GM23338 (cell line): ENCODE results near the gene RARG. TPM values are rescaled to one million over a fixed set of nuclear protein-coding genes. Genes with fewer than 3 reads are reported as not detected.

Experiments
- ATAC-seq: fragments of 200-7000 bp; cut with Tn5 transposase; 3 replicates; pipeline ENCODE4 v1.9.1; 2020
- DNase-seq: peaks from one replicate; pipeline ENCODE4 v3.0.0-alpha.2; 2015; ENCODE audit warnings: low spot score
- H2AFZ ChIP-seq: fragments of 200-600 bp; sonication (generic); 2 replicates; pipeline ENCODE4 v1.8.0; 2016; ENCODE audit warnings: antibody characterized with exemption, mild to moderate bottlenecking, moderate library complexity
- H3F3A ChIP-seq: fragments of 200-600 bp; sonication (generic); replicated peaks from 2 replicates; pipeline ENCODE4 v1.8.0; 2017; ENCODE audit warnings: antibody characterized with exemption, mixed run types, low read depth
- H3K27ac ChIP-seq: fragments of 200-600 bp; sonication (generic); 2 replicates; pipeline ENCODE4 v1.6.1; 2016; ENCODE audit warnings: low read depth
- H3K27me3 ChIP-seq: fragments of 200-600 bp; sonication (generic); 2 replicates; pipeline ENCODE4 v1.8.0; 2016; ENCODE audit warnings: mild to moderate bottlenecking, mixed run types, moderate library complexity; ENCODE audit not compliant: insufficient read depth
- H3K36me3 ChIP-seq: fragments of 200-600 bp; sonication (generic); 2 replicates; pipeline ENCODE4 v1.8.0; 2016; ENCODE audit warnings: mild to moderate bottlenecking; ENCODE audit not compliant: insufficient read depth
- H3K4me1 ChIP-seq: fragments of 200-600 bp; sonication (generic); 2 replicates; pipeline ENCODE4 v1.8.0; 2016; ENCODE audit warnings: mild to moderate bottlenecking, moderate library complexity; ENCODE audit not compliant: insufficient read depth
- H3K4me2 ChIP-seq: fragments of 200-600 bp; sonication (generic); 2 replicates; pipeline ENCODE4 v1.7.1; 2017; ENCODE audit warnings: mixed run types
- H3K4me3 ChIP-seq: fragments of 200-600 bp; sonication (generic); 2 replicates; pipeline ENCODE4 v1.6.1; 2016; ENCODE audit warnings: mixed run types
- H3K79me2 ChIP-seq: fragments of 200-600 bp; sonication (generic); replicated peaks from 2 replicates; pipeline ENCODE4 v1.8.0; 2017; ENCODE audit warnings: mild to moderate bottlenecking; ENCODE audit not compliant: insufficient read depth
- H3K9me2 ChIP-seq: fragments of 200-600 bp; sonication (generic); 2 replicates; pipeline ENCODE4 v1.8.0; 2017; ENCODE audit not compliant: insufficient read depth
- H4K20me1 ChIP-seq: fragments of 200-600 bp; sonication (generic); replicated peaks from 2 replicates; pipeline ENCODE4 v1.8.0; 2017; ENCODE audit warnings: mild to moderate bottlenecking; ENCODE audit not compliant: insufficient read depth
- H3K27ac Mint-ChIP-seq: 2 replicates; pipeline ENCODE4 v1.8.0; 2020; ENCODE audit warnings: inconsistent platforms, mild to moderate bottlenecking, moderate library complexity, mixed read lengths
- H3K27me3 Mint-ChIP-seq: 3 replicates; pipeline ENCODE4 v1.8.0; 2022; ENCODE audit warnings: low read depth, mild to moderate bottlenecking, moderate library complexity, mixed read lengths, inconsistent platforms; ENCODE audit not compliant: insufficient read depth, poor library complexity
- H3K36me3 Mint-ChIP-seq: 3 replicates; pipeline ENCODE4 v1.8.0; 2021; ENCODE audit warnings: low read depth, mild to moderate bottlenecking, inconsistent platforms, moderate library complexity, mixed read lengths
- H3K4me1 Mint-ChIP-seq: 3 replicates; pipeline ENCODE4 v1.8.0; 2020; ENCODE audit warnings: mild to moderate bottlenecking, inconsistent platforms, mixed read lengths
- H3K4me3 Mint-ChIP-seq: 3 replicates; pipeline ENCODE4 v1.8.0; 2021; ENCODE audit warnings: moderate library complexity, mild to moderate bottlenecking, inconsistent platforms, mixed read lengths
- H3K9me3 Mint-ChIP-seq: 3 replicates; pipeline ENCODE4 v1.8.0; 2020; ENCODE audit warnings: moderate library complexity, mild to moderate bottlenecking, inconsistent platforms, mixed read lengths
- CREB1 ChIP-seq: fragments of 250-450 bp; sonication (Bioruptor Pico); IDR thresholded peaks from 2 replicates; pipeline ENCODE4 v1.5.0; 2020; ENCODE audit warnings: low read depth, mild to moderate bottlenecking, moderate library complexity
- CTCF ChIP-seq, 2 experiments: fragments of 200-600 bp in 1 of 2; sonication (generic) in 1 of 2; conservative IDR thresholded peaks; 2 replicates each; pipeline versions ENCODE4 v1.5.1 to v1.6.1; 2016 to 2017; ENCODE audit warnings: antibody characterized with exemption in 2 of 2, low read depth in 2 of 2, mild to moderate bottlenecking in 2 of 2, moderate library complexity in 1 of 2
- ETS1 ChIP-seq: IDR thresholded peaks from 2 replicates; pipeline ENCODE4 v1.6.1; 2016; ENCODE audit warnings: antibody characterized with exemption
- EZH2 ChIP-seq: fragments of 200-600 bp; sonication (generic); IDR thresholded peaks from one replicate; pipeline ENCODE4 v1.8.0; 2017; ENCODE audit warnings: antibody characterized with exemption, mild to moderate bottlenecking, low read depth; ENCODE audit not compliant: unreplicated experiment
- EZH2phosphoT487 ChIP-seq: fragments of 200-600 bp; sonication (generic); IDR thresholded peaks from one replicate; pipeline ENCODE4 v1.8.1; 2018; ENCODE audit warnings: antibody characterized with exemption; ENCODE audit not compliant: unreplicated experiment
- JUNB ChIP-seq: IDR thresholded peaks from one replicate; pipeline ENCODE4 v1.6.1; 2016; ENCODE audit warnings: antibody characterized with exemption; ENCODE audit not compliant: unreplicated experiment
- NANOG ChIP-seq: IDR thresholded peaks from 2 replicates; pipeline ENCODE4 v1.6.1; 2016; ENCODE audit warnings: antibody characterized with exemption, borderline replicate concordance
- POLR2AphosphoS5 ChIP-seq: IDR thresholded peaks from 2 replicates; pipeline ENCODE4 v1.6.1; 2016; ENCODE audit warnings: antibody characterized with exemption, low read depth
- REST ChIP-seq: IDR thresholded peaks from one replicate; pipeline ENCODE4 v1.6.1; 2018; ENCODE audit warnings: antibody characterized with exemption; ENCODE audit not compliant: unreplicated experiment
- STAT1 ChIP-seq: IDR thresholded peaks from one replicate; pipeline ENCODE4 v1.6.1; 2016; ENCODE audit warnings: antibody characterized with exemption; ENCODE audit not compliant: unreplicated experiment
- ZNF114 ChIP-seq: fragments of 250-450 bp; sonication (Bioruptor Pico); IDR thresholded peaks from 2 replicates; pipeline ENCODE4 v1.5.0; 2020; ENCODE audit warnings: mild to moderate bottlenecking, moderate library complexity
- ZNF331 ChIP-seq: fragments of 250-450 bp; sonication (Bioruptor Pico); IDR thresholded peaks from 2 replicates; pipeline ENCODE4 v1.5.0; 2020; ENCODE audit warnings: low read depth, mild to moderate bottlenecking, moderate library complexity
- ZNF462 ChIP-seq: fragments of 250-450 bp; sonication (Bioruptor Pico); IDR thresholded peaks from 2 replicates; pipeline ENCODE4 v1.5.0; 2020; ENCODE audit warnings: mild to moderate bottlenecking, moderate library complexity
- polyA plus RNA-seq: library from polyadenylated mRNA; unstranded; fragments of >200 nt; fragmentation: Nextera tagmentation; extraction: Ambion mirVana; gene quantifications from 2 replicates; pipeline ENCODE4 v1.2.1, GENCODE V29; 2016
- total RNA-seq: library from RNA; depleted of rRNA; stranded (reverse); fragments of >200 nt; shearing (Covaris generic); gene quantifications from 2 replicates; pipeline ENCODE4 v1.2.3, GENCODE V29; 2014

RARG gene
- total and polyA plus RNA-seq, 2 experiments from 2014 or later, result 18.5 to 50.2 TPM

GRCh38 chr12:53204351-53204750, 27.7 kb downstream of the RARG start:
- Histone ChIP-seq H4K20me1 (no peaks in the 10 kb centered on the region; the same call in 1 of the 2 replicates), H3K4me1 (no peaks in the 10 kb centered on the region; the same call in 1 of the 2 replicates), H3F3A (peaks cover 7% of the 10 kb centered on the region; the same call in 1 of the 2 replicates), H3K9me2 (no peaks in the 10 kb centered on the region), H3K79me2 (no peaks in the 10 kb centered on the region), H3K4me3 (no peak overlapping the region), H3K36me3 (no peaks in the 10 kb centered on the region), H3K27ac (no peak overlapping the region), H3K27me3 (peaks cover 23% of the 10 kb centered on the region; the same call in 1 of the 2 replicates), H2AFZ (no peak overlapping the region), H3K4me2 (no peak overlapping the region)
- Mint-ChIP-seq H3K36me3 (peaks cover 4% of the 10 kb centered on the region; the same call in 1 of the 3 replicates), H3K4me3 (no peak overlapping the region), H3K9me3 (no peaks in the 10 kb centered on the region; the same call in 2 of the 3 replicates), H3K4me1 (peaks cover 21% of the 10 kb centered on the region), H3K27ac (no peak overlapping the region), H3K27me3 (peaks cover 17% of the 10 kb centered on the region)
- TF ChIP-seq JUNB (no peak), STAT1 (no peak), ZNF331 (CRISPR knock-in tag) (no peak), REST (no peak), ETS1 (no peak), NANOG (no peak), POLR2AphosphoS5 (no peak), ZNF462 (CRISPR knock-in tag) (no peak), EZH2phosphoT487 (no peak), ZNF114 (CRISPR knock-in tag) (no peak), CTCF (conservative IDR thresholded peaks at IDR 0.05; ENCODE audit: low read depth in 2 of 2) (no peak), CREB1 (no peak), EZH2 (no peak)
- DNase-seq (no peak), ATAC-seq (no peak)
